Jurkat, Clone E6-1 (cell line): ENCODE measurements around the gene EPB41L2.
"Not testable (repeated sequence)": the region's sequence is repeated elsewhere in the genome, so short reads cannot be mapped to it uniquely, and the experiment has no call there.

Experiments used
- DNase-seq: peaks from one replicate; pipeline ENCODE4 v3.0.0-alpha.2; 2011; ENCODE audit warnings: low read depth, low spot score
- H3K4me3 ChIP-seq: 2 replicates; pipeline ENCODE4 v1.5.1; 2011; ENCODE audit warnings: mild to moderate bottlenecking, low read length, control low read depth, moderate library complexity

Gene EPB41L2

DNA sequence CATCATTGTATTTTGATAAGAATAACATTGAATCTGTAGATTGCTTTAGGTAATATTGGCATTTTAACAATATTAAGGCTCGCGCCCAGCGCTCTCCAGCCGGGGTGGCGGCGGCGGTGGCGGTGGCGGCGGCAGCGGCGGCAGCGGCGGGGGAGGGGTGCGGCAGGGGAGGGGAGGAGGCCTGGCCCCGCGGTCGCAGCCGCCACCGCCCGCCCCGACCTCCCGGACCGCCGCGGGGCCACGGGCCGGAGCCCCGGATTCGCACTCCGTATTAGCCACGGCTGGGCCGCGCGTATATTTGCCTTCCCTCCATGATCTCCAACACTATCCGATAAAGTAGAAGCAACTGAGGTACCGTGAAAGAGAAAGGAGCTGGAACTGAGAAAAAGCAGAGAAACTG lies 261.7 kb downstream of the EPB41L2 start:
- DNase-seq, H3K4me3 ChIP-seq: not testable (repeated sequence)

DNA sequence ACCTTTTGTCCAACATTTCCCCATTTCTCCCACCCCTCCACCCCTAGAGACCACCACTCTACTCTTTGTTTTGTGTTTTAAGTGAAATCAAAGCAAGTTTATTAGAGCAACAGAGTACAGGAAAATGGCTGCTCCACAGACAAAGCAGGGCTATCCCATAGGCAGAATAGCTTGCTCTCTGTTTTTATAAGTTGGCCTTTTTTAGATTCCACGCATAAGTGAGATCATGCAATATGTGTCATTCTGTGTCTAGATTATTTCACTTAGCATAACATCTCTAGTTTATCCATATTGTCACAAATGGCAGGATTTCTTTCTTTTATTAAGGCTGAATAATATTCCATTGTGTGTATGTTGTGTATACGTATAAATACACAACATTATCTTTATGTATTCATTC lies 266.0 kb downstream of the EPB41L2 start:
- DNase-seq: no peak
- H3K4me3 ChIP-seq: no peak overlapping the region

- DNase-seq: no peak
Measured at GRCh38 chr6:130796313-130796905, 266.6 kb downstream of the EPB41L2 start.

GRCh38 chr6:130794738-130795137 lies 268.3 kb downstream of the EPB41L2 start:
- no peak for DNase-seq
- no peak overlapping the region for H3K4me3 ChIP-seq

More at GRCh38 chr6:130796313-130796905, 266.6 kb downstream of the EPB41L2 start:
- H3K4me3 ChIP-seq: no peak overlapping the region

DNA sequence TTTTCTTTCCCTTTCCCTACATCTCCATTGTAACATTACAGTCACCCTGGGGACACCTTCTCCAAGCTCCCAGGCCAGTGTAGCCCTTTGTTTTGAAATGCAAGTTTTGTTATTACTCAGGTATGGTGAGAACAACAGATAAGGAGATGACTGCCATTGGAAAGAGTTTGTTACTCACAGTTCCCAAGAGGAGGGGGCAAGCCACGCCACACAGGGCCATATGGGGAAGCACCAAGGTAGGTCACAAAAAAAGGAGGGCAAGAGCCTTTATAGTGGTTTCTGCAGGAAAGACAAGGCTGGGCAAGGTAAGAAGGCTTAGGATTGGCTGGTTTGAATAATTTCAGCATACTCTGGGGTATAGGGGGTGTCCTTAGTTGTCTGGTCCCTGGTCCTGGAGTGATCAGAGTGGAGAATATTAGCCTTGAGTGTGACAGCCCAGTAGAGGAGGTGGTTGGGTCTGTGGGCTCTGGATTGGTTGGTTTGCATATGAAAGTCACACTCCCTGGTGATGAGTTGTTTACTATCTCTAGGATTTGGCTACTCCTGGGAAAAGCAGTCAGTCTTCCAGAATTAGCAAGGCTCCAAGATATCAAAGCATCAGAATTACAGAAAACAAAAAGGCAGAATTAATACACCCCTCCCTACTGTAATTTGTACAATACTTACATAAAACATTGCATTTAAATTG lies 268.9 kb downstream of the EPB41L2 start:
- H3K4me3 ChIP-seq: no peak overlapping the region
- no peak for DNase-seq
